Hepatocyte (in vitro differentiated cells): ENCODE data around the gene STAP1.

Experiments used
- EZH2 ChIP-seq: fragments of 200-600 bp; sonication (generic); IDR thresholded peaks from 2 replicates; pipeline ENCODE4 v1.6.1; 2016; ENCODE audit warnings: antibody characterized with exemption, mild to moderate bottlenecking, borderline replicate concordance
- TF ChIP-seq, protein P1 (sequence below): fragments of 200-600 bp; sonication (generic); IDR thresholded peaks from 2 replicates; pipeline ENCODE4 v1.5.1; 2016; ENCODE audit warnings: antibody characterized with exemption, mild to moderate bottlenecking; ENCODE audit not compliant: poor library complexity

DNA sequence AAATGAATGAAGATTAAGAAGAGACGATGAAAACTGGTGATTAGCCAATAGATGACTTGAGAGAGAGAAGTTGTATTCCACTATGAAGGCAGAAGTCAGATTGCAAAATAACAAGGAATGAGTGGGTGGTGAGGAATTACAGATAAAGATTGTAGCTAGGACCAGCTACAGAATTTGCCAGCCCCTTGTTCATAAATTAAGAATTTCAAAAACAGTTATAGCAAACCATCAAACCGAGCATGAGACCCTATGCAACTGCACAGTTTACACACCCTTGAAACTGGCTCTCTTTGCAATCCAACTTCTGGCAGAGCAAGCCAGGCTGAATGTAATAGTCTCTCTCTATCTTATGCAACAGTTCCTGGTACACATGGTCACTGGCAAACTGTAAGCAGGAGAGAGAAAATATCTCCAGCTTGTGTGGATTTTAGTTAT, 35.2 kb downstream of the STAP1 start:
- TF ChIP-seq, protein P1, sequence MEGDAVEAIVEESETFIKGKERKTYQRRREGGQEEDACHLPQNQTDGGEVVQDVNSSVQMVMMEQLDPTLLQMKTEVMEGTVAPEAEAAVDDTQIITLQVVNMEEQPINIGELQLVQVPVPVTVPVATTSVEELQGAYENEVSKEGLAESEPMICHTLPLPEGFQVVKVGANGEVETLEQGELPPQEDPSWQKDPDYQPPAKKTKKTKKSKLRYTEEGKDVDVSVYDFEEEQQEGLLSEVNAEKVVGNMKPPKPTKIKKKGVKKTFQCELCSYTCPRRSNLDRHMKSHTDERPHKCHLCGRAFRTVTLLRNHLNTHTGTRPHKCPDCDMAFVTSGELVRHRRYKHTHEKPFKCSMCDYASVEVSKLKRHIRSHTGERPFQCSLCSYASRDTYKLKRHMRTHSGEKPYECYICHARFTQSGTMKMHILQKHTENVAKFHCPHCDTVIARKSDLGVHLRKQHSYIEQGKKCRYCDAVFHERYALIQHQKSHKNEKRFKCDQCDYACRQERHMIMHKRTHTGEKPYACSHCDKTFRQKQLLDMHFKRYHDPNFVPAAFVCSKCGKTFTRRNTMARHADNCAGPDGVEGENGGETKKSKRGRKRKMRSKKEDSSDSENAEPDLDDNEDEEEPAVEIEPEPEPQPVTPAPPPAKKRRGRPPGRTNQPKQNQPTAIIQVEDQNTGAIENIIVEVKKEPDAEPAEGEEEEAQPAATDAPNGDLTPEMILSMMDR = no peak
- no peak for TF ChIP-seq EZH2
